Tibial artery (tissue), 4 donors: ENCODE measurements around the gene ABLIM3.
A peak's percentile ranks its signal among the peaks of the same experiment; 100 is the strongest.

ENCODE experiments used
- DNase-seq, 2 donors: peaks; one replicate each; pipeline ENCODE4 v3.0.0-alpha.2; 2019
- H3K27ac ChIP-seq, 2 donors: fragments of 200-600 bp; sonication (generic) in 1 of 2; 1 replicate in 1 of 2; 2 replicates in 1 of 2; pipeline ENCODE4 v1.5.1; 2018 to 2019; ENCODE audit warnings: mild to moderate bottlenecking in 1 of 2
- H3K27me3 ChIP-seq, 2 donors: fragments of 200-600 bp; sonication (generic) in 1 of 2; one replicate each; pipeline versions ENCODE4 v1.5.1 to v1.6.0; 2016 to 2019
- H3K36me3 ChIP-seq, 3 donors: fragments of 200-600 bp; sonication (generic) in 2 of 3; one replicate each; pipeline ENCODE4 v1.5.1; 2016 to 2019; ENCODE audit warnings: mild to moderate bottlenecking in 2 of 3
- H3K4me1 ChIP-seq, 4 donors: fragments of 200-600 bp; sonication (generic) in 2 of 4; 1 replicate in 3 of 4; 2 replicates in 1 of 4; pipeline ENCODE4 v1.5.1; 2016 to 2019
- H3K4me3 ChIP-seq, 2 donors: fragments of 200-600 bp; sonication (generic) in 1 of 2; 1 replicate in 1 of 2; 2 replicates in 1 of 2; pipeline ENCODE4 v1.5.1; 2018 to 2019; ENCODE audit warnings: mild to moderate bottlenecking in 2 of 2
- H3K9me3 ChIP-seq, 3 donors: fragments of 200-600 bp; sonication (generic) in 1 of 3; one replicate each; pipeline ENCODE4 v1.5.1; 2016 to 2019
- CTCF ChIP-seq, 2 experiments: fragments of 200-600 bp in 1 of 2; fragments of 450-650 bp in 1 of 2; IDR thresholded peaks; one replicate each; pipeline ENCODE4 v1.5.1; 2017 to 2019; ENCODE audit warnings: antibody characterized with exemption in 2 of 2, mild to moderate bottlenecking in 1 of 2, moderate library complexity in 1 of 2
- intact Hi-C: fragments of 100-400 bp; cut with DNase I; formaldehyde crosslinking; loops from one replicate; pipeline ENCODE4 v1.15.0; 2023; ENCODE audit warnings: low total_unique reads

The ABLIM3 gene

DNA sequence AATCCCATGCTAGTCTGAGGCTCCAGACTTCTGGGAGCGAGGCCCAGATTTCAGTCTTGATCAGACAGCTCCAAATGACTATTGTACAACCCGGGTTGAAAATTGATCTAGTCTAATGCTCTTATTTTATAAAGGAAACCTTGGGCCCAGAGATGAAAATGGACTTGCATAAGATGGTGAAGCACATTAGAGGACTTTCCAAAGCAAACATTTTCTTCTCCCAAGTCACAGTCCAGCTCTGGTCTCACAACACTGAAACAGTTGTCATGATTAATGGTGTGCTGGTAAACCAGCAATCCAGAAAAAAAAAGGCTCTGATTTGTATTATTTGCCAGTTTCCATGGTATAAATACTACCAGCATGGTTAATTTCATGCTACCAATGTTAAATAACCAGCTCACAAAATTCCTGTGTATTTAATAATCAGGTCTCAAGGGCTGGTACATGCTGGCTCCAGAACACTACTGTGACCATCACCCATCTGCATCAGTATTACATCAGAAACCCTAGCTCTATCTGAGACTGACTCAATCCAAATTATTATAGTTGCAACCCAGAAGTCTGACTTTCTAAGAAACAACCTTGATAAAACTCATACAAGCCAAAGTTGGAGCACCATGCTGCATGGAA lies 32.5 kb upstream of the ABLIM3 start:
- Histone ChIP-seq H3K4me1 (no peaks in the 10 kb centered on the region), H3K27ac (no peak overlapping the region), H3K9me3 (no peaks in the 10 kb centered on the region), H3K27me3 (no peaks in the 10 kb centered on the region), H3K36me3 (no peaks in the 10 kb centered on the region), H3K4me3 (no peak overlapping the region)
- TF ChIP-seq CTCF (IDR thresholded peaks at IDR 0.05) = no peak
- DNase-seq = no peak
- intact Hi-C loops = no loop called here

GRCh38 chr5:149110406-149110805 lies 30.9 kb upstream of the ABLIM3 start:
- intact Hi-C loops = loop anchor here (10.0 kb wide), 1 partner anchor 376 kb away; no protein-coding TSS in a partner anchor
- no peaks in the 10 kb centered on the region for H3K4me1 ChIP-seq

DNA sequence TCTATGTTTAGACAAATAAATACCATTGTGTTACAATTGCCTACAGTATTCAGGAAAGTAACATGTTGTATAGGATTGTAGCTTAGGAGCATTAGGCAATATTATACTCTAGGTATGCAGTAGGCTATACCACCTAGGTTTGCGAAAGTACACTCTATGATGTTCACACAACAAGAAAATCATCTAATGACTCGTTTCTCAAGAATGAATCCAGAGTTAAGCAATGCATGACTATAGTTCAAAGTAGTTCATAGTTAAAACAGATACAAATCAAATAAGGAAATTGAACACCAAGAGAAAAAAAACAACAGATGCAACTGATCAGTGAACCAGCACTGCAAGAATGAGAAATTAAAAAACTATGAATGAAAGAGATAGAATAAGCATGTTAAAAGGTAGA lies 27.6 kb upstream of the ABLIM3 start:
- Histone ChIP-seq H3K27me3 (peaks cover 0 to 2% of the 10 kb centered on the region in 2 donors), H3K9me3 (no peaks in the 10 kb centered on the region), H3K4me3 (no peak overlapping the region), H3K27ac (no peak overlapping the region), H3K4me1 (no peaks in the 10 kb centered on the region), H3K36me3 (no peaks in the 10 kb centered on the region)
- intact Hi-C loops = loop anchor here (10.0 kb wide), 1 partner anchor 379 kb away; no protein-coding TSS in a partner anchor
- DNase-seq = no peak
- TF ChIP-seq CTCF (IDR thresholded peaks at IDR 0.05) = no peak

More at GRCh38 chr5:149110406-149110805, 30.9 kb upstream of the ABLIM3 start:
- H3K4me3 ChIP-seq = no peak overlapping the region
- H3K36me3 ChIP-seq = no peaks in the 10 kb centered on the region
- no peaks in the 10 kb centered on the region for H3K9me3 ChIP-seq
- DNase-seq = no peak
- H3K27me3 ChIP-seq = no peaks in the 10 kb centered on the region
- no peak overlapping the region for H3K27ac ChIP-seq
- no peak for TF ChIP-seq CTCF (IDR thresholded peaks at IDR 0.05)

DNA sequence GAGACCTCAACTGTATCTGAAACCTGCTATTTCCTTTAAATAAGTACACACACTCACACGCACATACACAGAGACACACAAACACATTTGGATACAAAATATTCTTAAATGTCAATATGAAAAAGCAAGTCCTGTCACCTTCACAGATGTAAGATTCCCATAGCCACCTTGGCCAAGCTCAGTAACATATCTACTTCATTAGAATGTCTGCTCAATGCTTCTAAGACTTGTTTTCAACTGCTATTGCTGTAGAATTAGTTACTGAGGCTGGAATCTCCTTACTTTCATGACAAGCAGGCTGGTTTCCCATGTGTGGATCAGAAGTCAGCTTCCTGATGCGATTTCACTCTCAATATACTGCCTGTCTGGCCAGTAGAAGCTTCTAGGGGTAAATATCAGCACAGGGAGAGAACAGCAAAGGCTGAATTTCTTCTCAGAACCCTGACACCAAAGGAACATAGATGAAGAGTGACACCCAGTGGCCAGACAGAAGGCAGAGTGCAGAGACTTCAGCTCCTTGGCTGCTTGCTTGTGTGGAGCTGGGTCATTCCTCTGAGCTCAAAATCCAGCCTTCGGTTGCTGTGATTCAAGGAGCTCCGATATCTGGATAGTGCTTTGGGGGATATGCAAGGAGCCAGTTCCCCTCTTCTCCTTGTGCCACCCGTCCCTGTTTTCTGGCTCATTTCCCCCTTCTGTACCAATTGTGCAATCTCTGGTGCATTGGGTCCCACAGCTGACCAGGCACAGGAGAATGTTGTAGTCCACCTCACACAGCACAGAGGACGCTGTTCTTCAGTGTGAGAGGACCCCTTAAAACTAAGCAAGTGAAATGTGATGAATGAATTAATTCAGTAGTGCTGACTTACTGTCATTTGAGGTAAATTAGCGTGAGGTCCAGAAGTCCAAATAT lies 26.6 kb upstream of the ABLIM3 start:
- intact Hi-C loops = loop anchor here (10.0 kb wide), 1 partner anchor 380 kb away; no protein-coding TSS in a partner anchor
- TF ChIP-seq CTCF (IDR thresholded peaks at IDR 0.05) = peak; percentile 54 to 56
- Histone ChIP-seq H3K9me3 (no peaks in the 10 kb centered on the region), H3K27ac (no peak overlapping the region), H3K4me3 (no peak overlapping the region), H3K27me3 (peaks cover 0 to 6% of the 10 kb centered on the region in 2 donors), H3K4me1 (no peaks in the 10 kb centered on the region), H3K36me3 (no peaks in the 10 kb centered on the region)
- peak in 1 of 2 donors; percentile 48 for DNase-seq

DNA sequence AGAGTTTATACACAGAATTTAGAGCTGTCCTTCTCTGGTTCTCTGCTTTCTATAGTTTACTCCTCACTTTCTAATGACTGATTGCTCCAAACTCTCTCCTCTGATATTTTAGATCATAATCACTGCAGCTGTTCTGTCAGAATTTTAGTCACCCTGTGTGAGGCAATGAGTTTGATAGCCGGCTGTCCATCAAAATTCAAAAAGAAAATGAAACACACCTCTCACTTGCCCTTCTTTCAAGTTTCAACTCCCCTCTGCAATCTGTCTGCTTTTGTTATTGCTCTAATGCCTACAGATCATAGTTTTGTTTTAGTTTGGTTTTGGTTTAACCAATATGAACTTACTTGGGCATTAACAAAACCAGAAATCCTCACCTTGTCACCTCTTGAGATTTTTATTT lies 23.3 kb upstream of the ABLIM3 start:
- Histone ChIP-seq H3K27ac (no peak overlapping the region), H3K4me1 (no peaks in the 10 kb centered on the region), H3K36me3 (no peaks in the 10 kb centered on the region), H3K4me3 (no peak overlapping the region), H3K9me3 (peaks cover 0 to 2% (median 1%) of the 10 kb centered on the region in 3 donors), H3K27me3 (peaks cover 0 to 10% of the 10 kb centered on the region in 2 donors)
- DNase-seq = no peak
- intact Hi-C loops = loop anchor here (10.0 kb wide), 1 partner anchor 383 kb away; no protein-coding TSS in a partner anchor
- no peak for TF ChIP-seq CTCF (IDR thresholded peaks at IDR 0.05)
